ENCODE measurements around the gene FAM25C.
"Not testable (repeated sequence)": the region's sequence is repeated elsewhere in the genome, so short reads cannot be mapped to it uniquely, and the experiment has no call there.

FAM25C gene

DNA sequence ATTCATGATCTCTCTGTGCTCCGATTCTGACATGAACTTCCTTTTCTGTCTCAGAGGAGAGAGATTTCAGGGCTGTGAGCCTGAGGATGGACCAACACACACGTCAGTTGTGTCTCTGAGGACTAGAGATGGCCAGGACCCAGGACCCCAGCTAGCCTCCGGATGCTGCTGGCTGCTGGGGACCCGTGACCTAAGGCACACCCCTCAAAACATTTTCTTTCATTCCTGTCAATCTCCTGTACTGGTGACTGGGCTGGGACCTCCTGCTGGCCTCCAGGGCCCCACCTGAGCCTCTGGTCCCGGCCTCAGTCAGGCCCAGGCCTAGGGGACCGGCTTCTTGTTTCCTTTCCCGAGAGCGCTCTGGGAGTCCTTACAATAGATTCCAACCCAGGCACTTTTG is 42.4 kb downstream of the FAM25C start:
- DNase-seq (ENCODE audit: low read depth) = not testable (repeated sequence)

- not testable (repeated sequence) for DNase-seq (ENCODE audit: low read depth)
These were observed 52.2 kb downstream of the FAM25C start for GRCh38 chr10:47947424-47947823.

All from EH (cell line).